ENCODE data around the gene KCNAB1. TPM values are rescaled to one million over a fixed set of nuclear protein-coding genes. Genes with fewer than 3 reads are reported as not detected.
"Not testable (repeated sequence)": the region's sequence is repeated elsewhere in the genome, so short reads cannot be mapped to it uniquely, and the experiment has no call there.

KCNAB1 gene
- total RNA-seq, 1 donor from 2014 or later, result 3.7 TPM

DNA sequence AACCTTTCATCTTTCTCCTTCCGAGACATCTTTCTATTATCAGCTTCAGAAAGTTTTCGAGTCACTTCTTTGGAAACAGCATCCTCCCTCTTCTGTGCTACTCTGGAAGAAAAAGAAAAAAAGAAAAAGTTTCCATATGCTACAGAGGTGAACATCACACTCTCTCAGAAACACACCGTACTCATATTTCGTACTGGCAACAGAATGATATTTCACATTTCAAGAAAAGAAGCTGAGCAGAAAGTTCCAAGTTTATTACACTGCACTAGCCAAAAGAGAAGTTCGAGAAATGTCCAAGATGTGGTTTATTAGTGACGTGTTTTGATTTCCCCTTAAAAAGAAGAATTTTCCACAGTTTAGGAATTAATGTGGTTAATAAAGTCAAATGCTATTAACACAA lies 428.5 kb downstream of the KCNAB1 start:
- ATAC-seq, result no peak
- intact Hi-C loops (cut with DNase I), result loop anchor here (5.0 kb wide), 1 partner anchor 588 kb away; no protein-coding TSS in a partner anchor
- DNase-seq (ENCODE audit: missing footprints), result no peak

DNA sequence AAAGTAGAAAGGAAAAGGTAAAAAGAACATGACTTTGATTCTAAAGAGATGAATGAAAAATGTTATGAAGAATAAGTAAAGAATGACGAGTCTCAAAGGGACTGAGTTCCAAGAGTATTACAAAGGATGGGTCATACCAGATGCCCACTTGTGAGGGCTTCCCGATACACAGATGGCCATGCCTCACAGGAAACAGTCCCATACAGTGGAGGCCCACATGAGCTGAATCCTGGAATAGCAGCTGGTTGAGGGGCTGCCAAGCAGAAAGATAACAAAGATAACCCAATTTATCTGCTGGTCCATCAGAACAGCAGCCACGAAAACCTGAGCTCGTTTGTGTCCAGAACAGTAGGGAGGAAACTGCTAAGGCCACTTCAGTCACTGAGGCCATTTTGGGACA lies 430.9 kb downstream of the KCNAB1 start:
- ATAC-seq (no peak), DNase-seq (ENCODE audit: missing footprints) (no peak)
- intact Hi-C loops (cut with DNase I), result no loop called here

DNA sequence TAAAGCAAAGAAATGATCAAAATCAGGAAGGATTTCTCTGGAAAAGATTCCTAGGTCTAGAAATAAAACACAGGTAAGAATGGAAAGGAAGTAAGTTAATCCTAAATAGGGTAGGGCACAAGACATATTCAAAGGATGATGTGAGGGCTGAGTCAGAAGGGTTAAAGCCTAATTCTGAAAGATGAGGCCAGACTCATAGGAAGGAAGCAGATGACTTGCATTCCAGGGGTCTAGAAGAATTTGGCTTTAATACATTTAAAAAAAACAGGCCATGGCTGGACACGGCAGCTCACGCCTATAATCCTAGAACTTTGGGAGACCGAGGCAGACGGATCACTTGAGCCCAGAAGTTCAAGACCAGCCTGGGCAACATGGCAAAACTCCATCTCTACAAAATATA lies 431.4 kb downstream of the KCNAB1 start:
- intact Hi-C loops (cut with DNase I), result no loop called here
- ATAC-seq (no peak), DNase-seq (ENCODE audit: missing footprints) (no peak)

DNA sequence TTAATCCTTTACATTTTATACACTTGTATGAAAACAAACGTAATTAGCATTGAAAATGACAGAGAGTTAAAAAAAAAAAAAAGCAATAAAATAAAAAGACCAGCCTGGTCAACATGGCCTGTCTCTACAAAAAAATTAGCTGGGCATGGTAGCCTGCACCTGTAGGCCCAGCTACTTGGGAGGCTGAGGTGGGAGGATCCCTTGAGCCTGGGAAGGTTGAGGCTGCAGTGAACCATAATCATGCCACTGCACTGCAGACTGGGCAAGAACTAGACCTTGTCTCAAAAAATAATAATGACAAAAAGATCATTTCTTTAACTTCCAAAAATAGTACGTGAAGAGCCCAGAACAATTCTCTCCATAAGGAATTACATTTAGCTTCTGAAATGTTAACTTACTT lies 432.6 kb downstream of the KCNAB1 start:
- DNase-seq (ENCODE audit: missing footprints) (no peak), ATAC-seq (no peak)
- intact Hi-C loops (cut with DNase I), result no loop called here

DNA sequence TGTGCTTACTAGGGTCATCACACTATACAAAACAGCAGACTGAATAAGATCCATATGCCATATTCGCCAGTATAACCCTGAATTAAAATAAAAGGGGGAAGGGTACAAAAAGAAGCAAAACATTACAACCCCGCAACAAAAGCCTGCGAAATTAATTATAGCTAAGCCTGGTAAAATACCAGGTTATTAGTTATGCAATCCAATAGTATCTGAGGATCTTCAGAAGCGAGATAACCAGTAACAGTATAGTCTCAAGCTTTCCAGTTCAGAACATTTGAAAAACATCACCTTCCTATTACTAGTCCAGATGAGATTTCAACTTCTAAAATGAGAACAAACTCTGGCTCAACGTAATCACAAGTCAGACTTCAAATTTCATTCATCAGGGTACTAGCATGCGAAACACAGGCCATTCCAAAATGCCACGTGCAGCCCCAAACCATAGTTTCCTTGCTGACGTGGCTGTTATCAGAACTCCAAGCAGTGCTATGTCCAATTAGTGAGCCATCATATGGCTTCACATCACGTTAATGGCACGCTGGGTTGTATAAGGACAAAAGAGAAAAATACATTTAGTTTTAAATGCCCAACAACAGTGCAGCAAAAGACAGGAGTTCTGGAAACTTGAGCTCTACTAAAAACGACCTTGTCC lies 433.5 kb downstream of the KCNAB1 start:
- DNase-seq (ENCODE audit: missing footprints) (no peak), ATAC-seq (no peak)
- intact Hi-C loops (cut with DNase I), result loop anchor here (2.0 kb wide), 2 partner anchors 121 to 535 kb away; partner anchors contain the start of gene TIPARP

DNA sequence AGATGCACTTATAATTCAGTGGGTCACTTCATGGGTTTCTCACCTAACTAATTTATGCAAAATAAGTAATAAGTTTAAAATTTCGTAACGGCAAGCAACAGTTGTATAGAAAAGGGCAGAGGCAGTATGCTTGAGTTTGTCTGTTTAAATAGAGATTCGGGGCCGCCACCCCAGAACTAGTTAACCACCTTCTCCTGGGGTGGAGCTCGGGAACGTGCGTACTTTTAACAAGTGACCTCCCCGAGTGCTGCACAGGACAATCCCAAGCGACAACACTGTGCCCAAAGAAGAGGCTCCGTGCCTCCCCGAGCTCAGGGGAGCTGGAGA lies 434.1 kb downstream of the KCNAB1 start:
- DNase-seq (ENCODE audit: missing footprints), result no peak
- no peak for ATAC-seq
- intact Hi-C loops (cut with DNase I), result loop anchor here (2.0 kb wide), 2 partner anchors 120 to 534 kb away; partner anchors contain the start of gene TIPARP

DNA sequence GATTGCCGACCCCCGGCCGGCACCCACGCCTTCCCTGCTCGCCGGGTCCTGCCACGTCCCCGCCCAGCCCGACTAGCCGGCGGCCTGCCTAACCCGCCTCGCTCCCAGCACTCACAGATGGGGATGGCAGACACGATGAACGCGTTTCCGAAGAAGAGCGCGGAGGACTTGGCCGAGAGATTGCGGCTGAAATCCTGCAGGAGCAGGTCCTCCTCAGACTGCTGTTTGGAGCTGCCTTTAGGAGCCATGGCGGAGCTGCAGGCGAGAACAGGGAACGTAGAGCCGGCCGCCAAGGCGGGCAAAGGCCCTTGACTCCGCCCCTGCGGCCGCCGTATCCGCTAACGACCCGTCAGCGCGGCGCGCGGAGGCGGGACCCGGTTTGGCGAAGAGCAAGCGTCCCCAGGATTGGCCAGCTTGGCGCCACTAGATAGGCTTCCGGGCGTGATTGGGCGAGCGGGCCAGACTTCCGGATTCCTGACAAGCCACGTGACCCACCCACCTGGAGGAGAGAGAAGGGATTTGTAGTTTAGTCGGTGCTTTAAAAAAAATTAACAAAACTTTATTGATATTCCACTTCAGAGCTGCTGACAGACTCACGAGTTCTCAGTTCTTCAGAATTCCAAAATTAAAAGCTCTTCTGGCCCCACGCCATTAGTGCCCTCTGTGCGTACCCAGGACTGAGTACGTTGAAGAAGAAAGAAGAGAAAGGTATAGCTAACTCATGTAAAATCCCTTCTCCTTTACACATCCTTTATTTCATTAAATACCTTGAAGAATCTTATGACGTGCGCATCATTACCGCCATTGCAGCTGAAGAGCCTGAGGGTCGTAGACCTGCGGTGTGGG lies 434.7 kb downstream of the KCNAB1 start, which contains the start of gene SSR3:
TSS of gene SSR3 (minus strand) at position 276 of the 846 bp plus-strand sequence. CDS start at position 248, 28 bp downstream.
- DNase-seq (ENCODE audit: missing footprints) (peak; percentile 100), ATAC-seq (peak; percentile 99)
- intact Hi-C loops (cut with DNase I), result loop anchor here (2.0 to 5.0 kb wide), 3 partner anchors 120 to 534 kb away; partner anchors contain the start of genes LEKR1 and TIPARP

DNA sequence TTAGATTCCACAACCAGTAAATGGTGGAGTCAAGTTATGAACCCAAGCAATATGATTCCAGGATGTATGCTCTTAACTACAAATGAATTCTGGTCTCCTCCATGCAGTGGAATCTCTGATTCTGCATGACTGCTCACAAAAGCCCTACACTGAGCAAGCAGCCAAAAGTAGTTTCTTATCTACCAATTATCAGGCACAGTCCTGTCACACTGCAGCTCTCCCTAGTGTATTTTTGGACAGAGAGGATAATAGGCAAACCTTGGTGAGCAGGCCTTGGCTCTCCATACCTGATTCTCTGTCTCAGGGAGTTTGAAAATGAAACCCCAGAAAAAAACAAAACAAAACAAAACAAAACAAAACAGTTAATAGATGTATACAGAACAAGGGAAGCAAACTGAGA lies 438.0 kb downstream of the KCNAB1 start:
- DNase-seq (ENCODE audit: missing footprints) (no peak), ATAC-seq (no peak)
- intact Hi-C loops (cut with DNase I), result loop anchor here (5.0 kb wide), 1 partner anchor 269 kb away; the partner anchor contains the start of gene LEKR1

DNA sequence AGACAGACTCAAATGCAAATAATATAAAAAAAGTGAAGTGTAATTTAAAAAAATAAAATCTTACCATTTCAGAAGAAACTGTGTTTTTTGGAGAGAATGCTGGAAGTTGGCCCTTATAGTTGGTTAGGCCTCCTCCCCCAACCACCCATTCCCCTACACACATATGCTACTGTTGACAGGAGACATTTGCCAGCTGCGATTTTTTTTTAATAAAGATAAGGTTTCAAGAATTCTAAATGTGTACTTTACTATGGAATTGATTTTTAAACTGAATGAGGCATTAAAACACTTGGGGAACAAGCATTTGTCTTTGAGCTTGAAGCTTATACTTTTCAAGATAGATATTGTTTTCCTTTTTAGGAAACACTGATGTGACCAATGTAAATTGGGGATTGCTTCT lies 438.9 kb downstream of the KCNAB1 start:
- DNase-seq (ENCODE audit: missing footprints) (no peak), ATAC-seq (no peak)
- intact Hi-C loops (cut with DNase I), result loop anchor here (5.0 kb wide), 1 partner anchor 268 kb away; the partner anchor contains the start of gene LEKR1

DNA sequence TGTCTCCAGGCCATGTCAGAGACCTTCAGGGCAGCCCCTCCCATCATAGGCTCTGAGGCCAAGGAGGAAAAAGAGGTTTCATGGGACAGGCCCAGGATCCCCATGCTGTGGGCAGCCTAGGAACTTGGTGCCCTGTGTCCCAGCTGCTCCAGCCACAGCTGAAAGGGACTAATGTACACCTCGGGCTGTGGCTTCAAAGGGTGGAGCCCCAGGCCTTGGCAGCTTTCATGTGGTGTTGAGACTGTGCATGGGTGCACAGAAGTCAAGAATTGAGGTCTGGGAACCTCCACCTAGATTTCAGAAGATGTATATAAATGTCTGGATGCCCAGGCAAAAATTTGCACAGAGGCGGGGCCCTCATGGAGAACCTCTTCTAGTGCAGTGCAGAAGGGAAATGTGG lies 441.2 kb downstream of the KCNAB1 start:
- no peak for DNase-seq (ENCODE audit: missing footprints)
- intact Hi-C loops (cut with DNase I), result no loop called here
- ATAC-seq, result no peak

DNA sequence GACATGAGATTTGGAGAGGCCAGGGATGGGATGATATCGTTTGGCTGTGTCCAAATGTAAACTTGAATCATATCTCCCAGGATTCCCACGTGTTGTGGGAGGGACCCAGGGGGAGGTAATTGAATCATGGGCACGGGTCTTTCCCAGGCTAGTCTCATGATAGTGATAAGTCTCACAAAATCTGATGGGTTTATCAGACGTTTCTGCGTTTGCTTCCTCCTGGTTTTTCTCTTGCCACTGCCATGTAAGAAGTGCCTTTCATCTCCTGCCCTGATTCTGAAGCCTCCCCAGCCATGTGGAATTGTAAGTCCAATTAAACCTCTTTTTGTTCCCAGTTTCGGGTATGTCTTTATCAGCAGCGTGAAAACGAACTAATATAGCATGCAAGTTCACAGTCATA lies 442.1 kb downstream of the KCNAB1 start:
- intact Hi-C loops (cut with DNase I); ATAC-seq; DNase-seq (ENCODE audit: missing footprints): not testable (repeated sequence)

DNA sequence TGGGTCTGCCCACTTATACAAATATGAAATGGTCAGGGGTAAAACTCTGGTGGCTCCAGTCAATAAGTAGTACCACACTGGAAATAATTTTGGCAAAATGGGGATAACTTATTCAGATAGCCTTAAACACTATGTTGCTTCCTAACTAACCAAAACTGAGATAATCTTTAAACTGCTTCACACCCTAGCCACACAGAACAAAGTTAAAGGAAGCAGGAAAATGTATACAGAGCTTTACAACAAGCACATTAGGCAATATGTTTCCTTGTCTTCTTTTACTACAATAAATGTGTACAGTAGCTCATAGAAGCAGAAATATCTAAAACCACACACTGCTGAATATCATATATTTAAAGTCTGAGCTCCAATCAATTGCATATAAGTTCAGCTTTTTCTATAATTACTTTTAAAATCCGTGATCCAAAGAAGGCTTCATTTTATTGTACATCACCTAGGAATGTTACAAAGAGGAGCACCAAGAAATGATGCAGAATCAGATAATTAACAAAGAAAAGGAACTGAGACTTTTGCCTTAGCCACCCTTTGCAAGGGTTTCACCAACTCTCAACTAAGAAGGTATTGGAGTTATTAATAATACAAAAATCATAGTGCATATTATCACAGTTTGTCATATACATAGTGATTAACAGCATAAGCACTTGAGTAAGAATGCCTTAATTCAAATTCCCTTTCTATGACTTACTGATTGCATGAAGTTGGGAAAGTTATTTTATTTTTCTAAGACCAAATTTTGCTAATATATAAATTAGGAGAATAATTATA lies 443.7 kb downstream of the KCNAB1 start:
- intact Hi-C loops (cut with DNase I), result no loop called here
- ATAC-seq (no peak), DNase-seq (ENCODE audit: missing footprints) (no peak)

DNA sequence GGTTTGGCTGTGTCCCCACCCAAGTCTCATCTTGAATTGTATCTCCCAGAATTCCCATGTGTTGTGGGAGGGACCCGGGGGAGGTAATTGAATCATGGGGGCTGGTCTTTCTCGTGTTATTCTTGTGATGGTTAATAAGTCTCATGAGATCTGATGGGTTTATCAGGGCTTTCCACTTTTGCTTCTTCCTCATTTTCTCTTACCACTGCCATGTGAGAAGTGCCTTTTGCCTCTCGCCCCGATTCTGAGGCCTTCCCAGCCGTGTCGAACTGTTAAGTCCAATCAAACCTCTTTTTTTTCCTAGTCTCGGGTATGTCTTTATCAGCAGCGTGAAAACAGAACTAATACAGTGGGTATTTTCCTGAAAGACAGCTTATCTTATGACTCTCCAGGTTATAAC lies 448.6 kb downstream of the KCNAB1 start:
- intact Hi-C loops (cut with DNase I); DNase-seq (ENCODE audit: missing footprints); ATAC-seq: not testable (repeated sequence)

DNA sequence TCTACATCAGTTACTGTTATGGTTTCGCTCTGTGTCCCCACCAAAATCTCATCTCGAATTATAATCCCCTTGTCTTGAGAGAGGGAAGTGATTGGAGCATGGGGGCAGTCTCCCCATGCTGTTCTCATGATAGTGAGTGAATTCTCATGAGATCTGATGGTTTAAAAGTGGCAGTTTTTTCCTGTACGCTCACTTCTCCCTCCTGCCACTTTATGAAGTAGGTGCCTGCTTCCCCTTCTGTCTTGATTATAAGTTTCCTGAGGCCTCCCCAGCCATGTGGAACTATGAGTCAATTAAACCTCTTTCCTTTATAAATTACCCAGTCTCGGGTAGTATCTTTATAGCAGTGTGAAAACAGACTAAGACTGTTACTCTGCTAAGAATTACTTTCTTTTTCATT lies 449.5 kb downstream of the KCNAB1 start:
- ATAC-seq; intact Hi-C loops (cut with DNase I); DNase-seq (ENCODE audit: missing footprints): not testable (repeated sequence)

DNA sequence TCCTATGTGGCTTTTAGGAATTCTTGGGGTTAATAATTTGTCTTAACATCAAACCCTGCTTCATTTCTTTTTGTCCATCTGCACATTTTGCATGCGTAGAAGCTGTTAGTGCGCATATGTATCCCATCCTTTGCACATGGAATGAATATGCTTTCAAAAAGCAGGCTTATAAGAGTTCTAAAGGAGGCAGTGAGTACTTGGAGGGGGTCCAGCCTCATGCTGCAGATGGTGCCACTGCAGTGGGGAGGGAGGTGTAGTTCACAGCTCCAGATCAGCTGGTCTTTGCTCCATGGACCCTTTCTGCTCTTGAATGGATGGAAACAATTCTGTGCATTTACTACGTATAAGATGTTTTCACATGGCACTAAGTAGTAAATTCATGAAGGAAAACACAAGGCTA lies 455.3 kb downstream of the KCNAB1 start:
- intact Hi-C loops (cut with DNase I), result no loop called here
- ATAC-seq, result no peak
- no peak for DNase-seq (ENCODE audit: missing footprints)

DNA sequence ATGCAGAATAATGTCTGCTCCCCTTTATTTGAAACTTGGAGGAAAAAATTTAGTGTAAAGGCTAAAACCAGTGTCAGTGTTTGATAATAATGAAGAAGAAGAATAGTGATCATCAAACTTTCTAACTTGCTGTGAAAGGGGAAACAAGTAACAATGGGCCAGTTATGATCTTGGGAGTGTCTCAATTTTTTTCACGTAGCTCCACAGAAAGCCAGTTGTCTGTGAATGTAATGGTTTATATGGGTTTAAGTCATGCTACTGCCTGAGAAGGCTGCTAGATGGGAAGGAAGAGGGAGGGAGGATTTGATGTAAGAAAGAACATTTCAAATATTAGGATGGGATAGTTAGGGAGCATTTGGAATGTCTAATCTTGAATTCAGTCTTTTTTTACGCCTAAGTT lies 455.7 kb downstream of the KCNAB1 start:
- ATAC-seq (no peak), DNase-seq (ENCODE audit: missing footprints) (no peak)
- intact Hi-C loops (cut with DNase I), result no loop called here

DNA sequence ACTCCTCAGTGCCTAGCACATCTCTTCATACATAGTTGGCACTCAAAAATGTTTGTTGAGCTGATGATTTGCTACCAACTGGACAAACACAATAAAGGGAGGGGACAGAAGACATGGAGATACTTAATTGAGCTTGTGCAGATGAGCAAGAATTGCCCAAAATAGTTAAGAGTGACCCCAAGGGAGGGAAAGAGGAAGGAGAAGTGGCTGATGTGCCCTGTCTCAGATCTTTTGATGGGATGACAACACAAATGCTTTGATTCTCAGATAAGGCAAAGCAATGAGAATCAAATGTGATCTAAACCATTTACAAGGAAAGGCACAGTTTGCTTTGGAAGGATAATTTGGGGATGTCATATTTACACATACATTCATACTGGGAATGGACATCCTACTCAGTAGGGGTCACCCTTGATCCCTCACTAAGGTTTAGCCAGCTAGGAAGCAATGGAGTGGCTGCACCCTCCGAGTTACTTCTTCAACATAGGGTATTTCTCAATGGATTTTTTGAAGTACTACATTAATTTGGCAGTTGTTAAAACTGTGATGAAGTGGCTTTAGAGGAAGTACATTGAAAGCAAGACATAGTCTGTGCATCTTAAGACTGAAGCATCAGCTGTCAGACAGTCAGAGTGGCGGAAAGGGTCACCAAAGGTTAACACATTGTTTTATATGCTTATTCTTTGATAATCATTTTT lies 456.4 kb downstream of the KCNAB1 start:
- intact Hi-C loops (cut with DNase I), result no loop called here
- no peak for ATAC-seq

DNA sequence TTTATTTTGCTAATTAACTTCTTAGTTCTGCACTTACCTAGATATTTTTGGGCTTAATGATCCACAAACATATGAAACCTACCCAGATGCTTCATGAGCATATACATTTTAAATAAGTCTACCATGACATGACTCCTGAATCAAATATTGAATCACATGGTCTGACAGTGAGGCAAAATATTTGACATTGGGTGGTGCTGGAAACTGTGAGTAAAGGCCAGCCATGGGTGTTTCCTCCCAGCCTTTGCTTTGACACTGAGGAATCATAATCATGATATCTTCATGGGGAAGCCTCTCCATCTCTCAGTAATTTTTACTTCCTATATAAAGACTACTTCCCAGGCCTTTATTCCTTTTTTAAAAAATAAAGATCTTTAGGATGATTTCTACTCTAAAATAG lies 457.4 kb downstream of the KCNAB1 start:
- DNase-seq (ENCODE audit: missing footprints), result no peak
- intact Hi-C loops (cut with DNase I), result no loop called here
- ATAC-seq, result no peak

More for the DNA sequence above, 456.4 kb downstream of the KCNAB1 start:
- no peak for DNase-seq (ENCODE audit: missing footprints)

All from Right ventricle myocardium inferior (tissue), 1 donor.